ENCODE results near the gene NELL1.

DNA sequence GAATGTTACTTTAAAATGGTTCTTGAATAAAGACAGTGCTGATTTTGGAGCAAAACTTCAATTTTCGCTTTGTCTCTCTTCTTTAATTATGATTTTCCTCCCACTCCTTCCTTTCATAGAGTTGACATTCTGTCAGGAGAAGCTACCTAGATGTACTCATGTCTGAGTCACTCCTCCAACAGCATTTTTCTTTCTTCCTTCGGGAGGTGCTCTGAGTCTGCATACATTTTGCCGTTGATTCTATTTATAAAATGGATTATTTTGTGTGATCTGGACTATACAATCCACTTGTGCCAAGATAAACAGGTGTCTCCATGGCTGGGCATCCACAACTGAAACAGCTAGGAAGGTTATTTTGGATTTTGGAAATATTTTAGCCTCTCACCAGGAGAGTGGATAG is 935.2 kb downstream of the NELL1 start:
- no peak for TF ChIP-seq ZNF70 (CRISPR knock-in tag; IDR thresholded peaks at IDR 0.05)
- no peak for TF ChIP-seq ZFP30 (CRISPR knock-in tag; IDR thresholded peaks at IDR 0.05)
- no peak for TF ChIP-seq CREB5 (CRISPR knock-in tag; IDR thresholded peaks at IDR 0.05; ENCODE audit: low read depth)
- no peak for TF ChIP-seq ZNF565 (CRISPR knock-in tag; conservative IDR thresholded peaks at IDR 0.05; ENCODE audit: low read depth)
- no peak for TF ChIP-seq TSHZ2 (CRISPR knock-in tag; IDR thresholded peaks at IDR 0.05)

Data from SK-N-SH treated with all-trans-retinoic acid at 6 μM for 48 hours (cell line).